Measurements from ENCODE around the gene TLE4. TPM values are rescaled to one million over a fixed set of nuclear protein-coding genes. Genes with fewer than 3 reads are reported as not detected.

Gene TLE4
- total RNA-seq, 1 donor from 2014 or later = 10.8 TPM

- FAIRE-seq = no peak
- Histone ChIP-seq H3K27me3 (ENCODE audit: control insufficient read depth, insufficient read depth, low read length) (no peaks in the 10 kb centered on the region), H3K36me3 (ENCODE audit: control insufficient read depth, insufficient read depth, low read length) (no peaks in the 10 kb centered on the region), H3K4me3 (ENCODE audit: low read depth, low read length) (no peak overlapping the region)
- no peak for TF ChIP-seq CTCF (IDR thresholded peaks at IDR 0.05; ENCODE audit: insufficient read depth, low read length, severe bottlenecking)
- DNase-seq (ENCODE audit: low read depth) = peak; percentile 77
These were observed 99.8 kb downstream of the TLE4 start for GRCh38 chr9:79671558-79671957.

DNA sequence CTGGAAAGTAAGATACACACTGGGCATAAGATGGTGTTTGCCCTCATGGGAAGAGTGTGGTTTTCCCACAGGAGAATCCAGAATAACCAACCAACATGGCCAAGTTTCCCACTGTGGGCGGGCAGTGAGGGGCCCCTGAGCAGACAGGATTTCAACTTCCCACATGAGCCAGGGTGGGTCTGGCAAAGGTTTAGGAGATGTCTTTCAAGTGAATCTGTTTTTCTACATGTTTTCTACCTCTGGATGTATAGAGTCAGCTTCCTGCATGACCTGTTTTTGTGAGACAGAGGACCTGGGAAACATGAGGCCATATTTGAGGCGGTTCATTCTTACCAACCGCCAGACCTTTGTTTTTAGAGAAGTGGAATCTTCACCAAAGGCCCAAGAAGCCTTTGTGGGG is 100.5 kb downstream of the TLE4 start:
- no peaks in the 10 kb centered on the region for H3K36me3 ChIP-seq (ENCODE audit: control insufficient read depth, insufficient read depth, low read length)
- FAIRE-seq (no peak), DNase-seq (ENCODE audit: low read depth) (peak; percentile 64)
- no peaks in the 10 kb centered on the region for H3K27me3 ChIP-seq (ENCODE audit: control insufficient read depth, insufficient read depth, low read length)
- no peak for TF ChIP-seq CTCF (IDR thresholded peaks at IDR 0.05; ENCODE audit: insufficient read depth, low read length, severe bottlenecking)
- no peak overlapping the region for H3K4me3 ChIP-seq (ENCODE audit: low read depth, low read length)

DNA sequence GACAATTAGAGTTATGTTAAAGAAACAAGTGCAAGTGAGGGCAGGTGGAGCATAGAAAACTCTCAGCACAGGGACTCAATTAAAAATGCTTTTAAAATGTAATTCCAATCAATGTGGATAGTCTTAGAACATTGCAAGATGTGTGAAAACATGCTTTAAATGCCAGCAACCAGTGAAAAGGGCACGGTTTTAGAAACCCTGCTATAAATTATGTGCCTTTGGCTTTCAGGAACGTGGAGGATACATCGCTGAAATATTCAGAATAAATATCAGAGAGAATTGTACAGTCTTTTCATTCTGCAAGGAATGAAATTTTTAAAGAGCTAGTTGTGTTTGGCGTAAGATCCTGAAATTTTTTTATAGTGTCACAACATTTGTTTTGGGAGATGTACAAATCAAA is 101.1 kb downstream of the TLE4 start:
- Histone ChIP-seq H3K4me3 (ENCODE audit: low read depth, low read length) (no peak overlapping the region), H3K36me3 (ENCODE audit: control insufficient read depth, insufficient read depth, low read length) (no peaks in the 10 kb centered on the region), H3K27me3 (ENCODE audit: control insufficient read depth, insufficient read depth, low read length) (no peaks in the 10 kb centered on the region)
- FAIRE-seq = no peak
- no peak for DNase-seq (ENCODE audit: low read depth)
- no peak for TF ChIP-seq CTCF (IDR thresholded peaks at IDR 0.05; ENCODE audit: insufficient read depth, low read length, severe bottlenecking)

DNA sequence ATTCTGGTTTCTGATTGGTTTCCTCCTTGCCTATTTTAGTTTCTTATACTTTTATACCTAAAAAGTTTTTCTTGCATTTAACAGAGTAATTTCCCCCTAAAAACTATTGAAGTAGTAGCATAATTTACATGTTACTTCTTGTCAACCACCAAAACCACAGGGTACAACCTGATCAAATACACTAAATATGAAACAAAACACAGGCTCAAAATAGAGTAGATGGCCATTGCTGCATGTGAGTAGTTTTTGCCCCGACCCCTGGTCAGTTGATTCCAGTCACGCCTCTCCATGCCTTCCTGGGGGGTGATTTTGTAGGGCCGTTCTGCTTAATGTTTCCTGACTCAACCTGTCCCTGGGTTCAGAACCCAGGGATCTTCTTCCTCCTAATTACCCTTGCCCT is 101.8 kb downstream of the TLE4 start:
- FAIRE-seq = no peak

GRCh38 chr9:79674052-79674777 is 102.5 kb downstream of the TLE4 start:
- FAIRE-seq = no peak
- Histone ChIP-seq H3K36me3 (ENCODE audit: control insufficient read depth, insufficient read depth, low read length) (no peaks in the 10 kb centered on the region), H3K27me3 (ENCODE audit: control insufficient read depth, insufficient read depth, low read length) (no peaks in the 10 kb centered on the region), H3K4me3 (ENCODE audit: low read depth, low read length) (no peak overlapping the region)
- TF ChIP-seq CTCF (IDR thresholded peaks at IDR 0.05; ENCODE audit: insufficient read depth, low read length, severe bottlenecking) = no peak
- no peak for DNase-seq (ENCODE audit: low read depth)

More for the DNA sequence above, 101.8 kb downstream of the TLE4 start:
- Histone ChIP-seq H3K36me3 (ENCODE audit: control insufficient read depth, insufficient read depth, low read length) (no peaks in the 10 kb centered on the region), H3K27me3 (ENCODE audit: control insufficient read depth, insufficient read depth, low read length) (no peaks in the 10 kb centered on the region), H3K4me3 (ENCODE audit: low read depth, low read length) (no peak overlapping the region)
- no peak for TF ChIP-seq CTCF (IDR thresholded peaks at IDR 0.05; ENCODE audit: insufficient read depth, low read length, severe bottlenecking)
- DNase-seq (ENCODE audit: low read depth) = no peak

- no peaks in the 10 kb centered on the region for H3K27me3 ChIP-seq (ENCODE audit: control insufficient read depth, insufficient read depth, low read length)
- DNase-seq (ENCODE audit: low read depth) (no peak), FAIRE-seq (no peak)
- H3K36me3 ChIP-seq (ENCODE audit: control insufficient read depth, insufficient read depth, low read length) = peaks cover 2% of the 10 kb centered on the region
- H3K4me3 ChIP-seq (ENCODE audit: low read depth, low read length) = no peak overlapping the region
- TF ChIP-seq CTCF (IDR thresholded peaks at IDR 0.05; ENCODE audit: insufficient read depth, low read length, severe bottlenecking) = no peak
These were observed 109.8 kb downstream of the TLE4 start for GRCh38 chr9:79681576-79681975.

All from bronchial epithelial cell (primary cell).